ENCODE results near the gene KIF26B.

- TF ChIP-seq CTCF (conservative IDR thresholded peaks at IDR 0.05; ENCODE audit: low read length) (no peak), EZH2phosphoT487 (IDR thresholded peaks at IDR 0.05; ENCODE audit: borderline replicate concordance) (no peak)
These were observed 177.3 kb downstream of the KIF26B start for GRCh38 chr1:245332085-245332484.

Measured in Loucy (cell line).